Measurements from ENCODE around the gene TAF1C.

DNA sequence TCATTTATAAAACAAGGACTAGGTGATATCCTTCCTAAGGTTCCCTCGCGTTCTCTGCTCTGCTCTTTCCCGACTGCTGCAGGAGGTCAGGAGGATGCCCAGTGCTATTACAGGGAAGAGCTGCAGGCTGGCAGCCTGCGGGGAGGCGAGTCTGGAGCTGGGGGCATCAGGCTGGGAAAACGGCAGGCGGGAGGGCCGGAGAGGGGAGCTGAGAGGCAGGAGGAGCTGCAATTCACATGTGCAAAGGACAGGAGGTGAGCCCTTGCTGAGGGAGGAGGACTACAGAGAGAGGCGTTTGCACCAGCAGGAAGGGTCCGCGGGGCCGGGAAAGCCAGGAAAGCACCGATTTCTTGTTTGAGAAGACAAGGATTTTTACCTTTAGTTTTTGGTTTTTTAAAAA, 12.2 kb upstream of the TAF1C start:
- TF ChIP-seq CTCF (tag by site-specific recombination; IDR thresholded peaks at IDR 0.05) (no peak), ZNF354C (tag by site-specific recombination; IDR thresholded peaks at IDR 0.05; ENCODE audit: borderline replicate concordance, low read depth) (no peak), ZNF473 (tag by site-specific recombination; IDR thresholded peaks at IDR 0.05) (no peak), ZBTB8A (tag by site-specific recombination; IDR thresholded peaks at IDR 0.05) (no peak), TCF7L2 (IDR thresholded peaks at IDR 0.05; ENCODE audit: borderline replicate concordance, low read depth, low read length) (no peak), KLF9 (tag by site-specific recombination; IDR thresholded peaks at IDR 0.05; ENCODE audit: low read depth) (no peak), ZNF560 (tag by site-specific recombination; IDR thresholded peaks at IDR 0.05; ENCODE audit: borderline replicate concordance) (no peak), ZBTB7A (tag by site-specific recombination; IDR thresholded peaks at IDR 0.05; ENCODE audit: low read depth) (no peak), ZNF629 (tag by site-specific recombination; IDR thresholded peaks at IDR 0.05) (no peak), ZNF157 (tag by site-specific recombination; IDR thresholded peaks at IDR 0.05) (no peak), ZNF175 (tag by site-specific recombination; IDR thresholded peaks at IDR 0.05) (no peak)
